GM19099 (cell line): Measurements from ENCODE around the gene MDM4.

Experiments used
- POLR2A ChIP-seq: IDR thresholded peaks from 3 replicates; pipeline ENCODE4 v1.6.1; 2011; ENCODE audit warnings: low read depth; ENCODE audit not compliant: insufficient read length; ENCODE audit errors: extremely low read depth

Gene MDM4

GRCh38 chr1:204592246-204592948, 76.2 kb downstream of the MDM4 start:
- no peak for TF ChIP-seq POLR2A

DNA sequence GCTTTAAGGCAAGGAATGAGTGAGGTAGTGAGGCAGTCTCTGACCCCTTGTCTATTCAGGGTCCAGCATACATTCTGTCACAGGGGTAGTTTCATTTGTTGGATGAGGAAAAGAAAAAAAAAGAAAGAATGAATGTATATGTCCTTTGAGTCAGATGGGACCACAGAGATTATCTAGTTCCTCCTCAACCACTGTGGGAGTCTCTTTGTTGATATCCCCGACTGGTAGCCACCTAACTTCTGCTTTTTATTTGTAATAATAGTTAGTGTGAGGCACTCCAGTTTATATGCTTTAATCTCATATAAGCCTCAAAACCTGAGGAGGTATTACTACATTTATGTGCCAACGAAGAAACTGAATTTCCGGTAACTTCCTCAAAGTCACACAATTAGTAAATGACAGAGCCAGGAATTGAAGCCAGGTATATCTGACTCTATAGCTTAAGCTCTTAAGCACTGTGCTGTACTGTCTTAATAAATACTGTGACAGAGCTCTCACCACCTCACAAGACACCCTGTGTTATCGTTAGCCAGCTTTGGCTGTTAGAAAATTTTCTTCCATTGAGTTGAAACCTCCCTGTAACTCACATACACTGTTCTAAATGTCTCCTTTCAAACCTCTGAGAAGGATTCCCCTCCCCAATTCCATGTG, 82.2 kb downstream of the MDM4 start:
- no peak for TF ChIP-seq POLR2A

- TF ChIP-seq POLR2A, result no peak
These were observed 82.9 kb downstream of the MDM4 start for GRCh38 chr1:204599098-204599497.

DNA sequence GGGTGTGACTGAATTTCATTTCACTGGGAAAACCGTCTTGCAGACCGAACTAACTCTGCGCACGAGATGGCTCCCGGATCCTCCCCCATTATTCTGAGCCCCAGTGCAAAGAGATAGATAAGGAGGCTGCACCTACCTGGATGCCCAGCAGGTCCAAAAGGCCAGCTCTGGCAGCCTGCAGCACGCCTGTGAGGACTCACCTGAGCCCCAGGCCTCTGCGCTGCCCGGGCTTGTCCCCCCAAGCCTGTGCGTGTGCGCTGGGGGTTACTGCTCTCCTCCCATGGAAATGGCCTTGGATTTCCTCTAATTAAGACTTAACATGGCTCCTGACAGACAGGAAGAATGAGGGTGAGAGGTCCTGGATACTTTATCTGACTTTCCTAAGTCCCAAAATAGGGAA, 83.4 kb downstream of the MDM4 start:
- TF ChIP-seq POLR2A, result no peak

- no peak for TF ChIP-seq POLR2A
These were observed 84.0 kb downstream of the MDM4 start for GRCh38 chr1:204600203-204600602.

GRCh38 chr1:204600968-204601367, 84.8 kb downstream of the MDM4 start:
- no peak for TF ChIP-seq POLR2A

DNA sequence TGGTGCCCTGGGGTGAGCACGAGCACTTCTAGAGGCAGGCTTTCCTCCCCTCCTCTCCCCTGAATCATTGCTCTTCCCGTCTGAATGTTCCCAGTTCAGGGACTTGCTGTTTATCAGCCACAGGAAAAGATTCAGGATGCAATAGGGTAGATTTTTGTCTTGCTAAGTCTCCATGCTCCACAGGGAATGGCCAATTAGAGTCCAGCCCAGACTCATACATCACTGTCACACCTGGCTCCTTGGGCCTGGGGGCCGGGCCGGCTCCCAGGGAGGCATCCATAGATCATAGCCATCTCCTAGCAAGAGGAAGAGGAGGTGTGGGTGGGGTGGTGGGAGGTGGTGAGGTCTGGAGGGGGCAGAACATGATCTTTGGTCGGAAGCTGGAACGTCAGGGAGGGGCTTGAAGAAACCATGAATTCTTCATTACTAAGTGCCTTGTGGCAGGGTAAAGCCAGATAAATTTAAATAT, 85.9 kb downstream of the MDM4 start:
- no peak for TF ChIP-seq POLR2A

- no peak for TF ChIP-seq POLR2A
These were observed 86.8 kb downstream of the MDM4 start for GRCh38 chr1:204602871-204603542.

- no peak for TF ChIP-seq POLR2A
These were observed 89.6 kb downstream of the MDM4 start for GRCh38 chr1:204605791-204606190.
